Duodenal mucosa (tissue), 2 donors: ENCODE results near the gene MOCOS.

Source experiments
- H3K27ac ChIP-seq: one replicate; pipeline ENCODE4 v1.7.0; 2013; ENCODE audit warnings: low read depth, low read length
- H3K27me3 ChIP-seq, 2 donors: one replicate each; pipeline ENCODE4 v1.7.0; 2013; ENCODE audit warnings: low read length in 2 of 2, control low read depth in 1 of 2; ENCODE audit not compliant: insufficient read depth in 2 of 2, control insufficient read depth in 1 of 2
- H3K36me3 ChIP-seq, 2 donors: one replicate each; pipeline ENCODE4 v1.7.0; 2013; ENCODE audit warnings: low read length in 2 of 2, control low read depth in 1 of 2; ENCODE audit not compliant: insufficient read depth in 2 of 2, control insufficient read depth in 1 of 2
- H3K4me1 ChIP-seq, 2 donors: one replicate each; pipeline ENCODE4 v1.7.0; 2013; ENCODE audit warnings: low read length in 2 of 2, control low read depth in 1 of 2; ENCODE audit not compliant: insufficient read depth in 2 of 2, control insufficient read depth in 1 of 2
- H3K4me3 ChIP-seq, 2 donors: one replicate each; pipeline ENCODE4 v1.7.0; 2013; ENCODE audit warnings: low read length in 2 of 2, low read depth in 1 of 2
- H3K9ac ChIP-seq, 2 donors: one replicate each; pipeline ENCODE4 v1.7.0; 2013; ENCODE audit warnings: low read length in 2 of 2, low read depth in 1 of 2
- H3K9me3 ChIP-seq, 2 donors: one replicate each; pipeline ENCODE4 v1.7.0; 2013; ENCODE audit warnings: low read length in 2 of 2, control low read depth in 1 of 2; ENCODE audit not compliant: control insufficient read depth in 1 of 2

The MOCOS gene

GRCh38 chr18:36255072-36255698, 67.9 kb downstream of the MOCOS start:
- Histone ChIP-seq H3K9me3 (no peaks in the 10 kb centered on the region), H3K27me3 (no peaks in the 10 kb centered on the region), H3K36me3 (peaks cover 3 to 48% of the 10 kb centered on the region in 2 donors), H3K9ac (no peak overlapping the region), H3K27ac (no peak overlapping the region), H3K4me3 (no peak overlapping the region), H3K4me1 (no peaks in the 10 kb centered on the region)

GRCh38 chr18:36256094-36256493, 68.8 kb downstream of the MOCOS start:
- no peak overlapping the region for H3K4me3 ChIP-seq
- H3K9me3 ChIP-seq = no peaks in the 10 kb centered on the region
- no peaks in the 10 kb centered on the region for H3K4me1 ChIP-seq
- H3K9ac ChIP-seq = no peak overlapping the region
- H3K36me3 ChIP-seq = peaks cover 3 to 53% of the 10 kb centered on the region in 2 donors
- H3K27me3 ChIP-seq = no peaks in the 10 kb centered on the region
- no peak overlapping the region for H3K27ac ChIP-seq

GRCh38 chr18:36262971-36263370, 75.7 kb downstream of the MOCOS start:
- no peak overlapping the region for H3K9ac ChIP-seq
- no peak overlapping the region for H3K4me3 ChIP-seq
- H3K4me1 ChIP-seq = no peaks in the 10 kb centered on the region
- H3K36me3 ChIP-seq = peaks cover 0 to 27% of the 10 kb centered on the region in 2 donors
- no peaks in the 10 kb centered on the region for H3K9me3 ChIP-seq
- no peaks in the 10 kb centered on the region for H3K27me3 ChIP-seq
- no peak overlapping the region for H3K27ac ChIP-seq

GRCh38 chr18:36264283-36264682, 77.0 kb downstream of the MOCOS start:
- no peaks in the 10 kb centered on the region for H3K27me3 ChIP-seq
- no peak overlapping the region for H3K4me3 ChIP-seq
- peaks cover 0 to 23% of the 10 kb centered on the region in 2 donors for H3K36me3 ChIP-seq
- no peaks in the 10 kb centered on the region for H3K4me1 ChIP-seq
- H3K27ac ChIP-seq = no peak overlapping the region
- no peak overlapping the region for H3K9ac ChIP-seq
- H3K9me3 ChIP-seq = no peaks in the 10 kb centered on the region

GRCh38 chr18:36265015-36265414, 77.7 kb downstream of the MOCOS start:
- H3K9ac ChIP-seq = no peak overlapping the region
- no peaks in the 10 kb centered on the region for H3K4me1 ChIP-seq
- peaks cover 0 to 22% of the 10 kb centered on the region in 2 donors for H3K36me3 ChIP-seq
- H3K27ac ChIP-seq = no peak overlapping the region
- no peaks in the 10 kb centered on the region for H3K27me3 ChIP-seq
- no peak overlapping the region for H3K4me3 ChIP-seq
- no peaks in the 10 kb centered on the region for H3K9me3 ChIP-seq

- Histone ChIP-seq H3K9me3 (no peaks in the 10 kb centered on the region), H3K27me3 (no peaks in the 10 kb centered on the region), H3K4me3 (no peak overlapping the region), H3K27ac (no peak overlapping the region), H3K9ac (no peak overlapping the region), H3K36me3 (peaks cover 0 to 15% of the 10 kb centered on the region in 2 donors), H3K4me1 (no peaks in the 10 kb centered on the region)
Measured at GRCh38 chr18:36269157-36269556, 81.9 kb downstream of the MOCOS start.

- H3K27ac ChIP-seq = no peak overlapping the region
- H3K4me3 ChIP-seq = no peak overlapping the region
- H3K36me3 ChIP-seq = peaks cover 0 to 15% of the 10 kb centered on the region in 2 donors
- H3K9ac ChIP-seq = no peak overlapping the region
- no peaks in the 10 kb centered on the region for H3K4me1 ChIP-seq
- H3K9me3 ChIP-seq = no peaks in the 10 kb centered on the region
- no peaks in the 10 kb centered on the region for H3K27me3 ChIP-seq
Measured at GRCh38 chr18:36271153-36271552, 83.9 kb downstream of the MOCOS start.

- H3K27me3 ChIP-seq = no peaks in the 10 kb centered on the region
- no peak overlapping the region for H3K27ac ChIP-seq
- H3K4me3 ChIP-seq = no peak overlapping the region
- H3K4me1 ChIP-seq = no peaks in the 10 kb centered on the region
- H3K9ac ChIP-seq = no peak overlapping the region
- H3K9me3 ChIP-seq = no peaks in the 10 kb centered on the region
- peaks cover 0 to 8% of the 10 kb centered on the region in 2 donors for H3K36me3 ChIP-seq
Measured at GRCh38 chr18:36273347-36273746, 86.0 kb downstream of the MOCOS start.

GRCh38 chr18:36274083-36274715, 86.9 kb downstream of the MOCOS start:
- Histone ChIP-seq H3K4me1 (no peaks in the 10 kb centered on the region), H3K4me3 (no peak overlapping the region), H3K27ac (no peak overlapping the region)

GRCh38 chr18:36275561-36275960, 88.3 kb downstream of the MOCOS start:
- Histone ChIP-seq H3K4me3 (no peak overlapping the region), H3K9me3 (no peaks in the 10 kb centered on the region), H3K27ac (no peak overlapping the region), H3K36me3 (no peaks in the 10 kb centered on the region), H3K9ac (no peak overlapping the region), H3K27me3 (no peaks in the 10 kb centered on the region), H3K4me1 (no peaks in the 10 kb centered on the region)

More at GRCh38 chr18:36274083-36274715, 86.9 kb downstream of the MOCOS start:
- Histone ChIP-seq H3K27me3 (no peaks in the 10 kb centered on the region), H3K36me3 (peaks cover 0 to 5% of the 10 kb centered on the region in 2 donors), H3K9me3 (no peaks in the 10 kb centered on the region), H3K9ac (no peak overlapping the region)
